ENCODE results near the gene ECHS1. TPM values are rescaled to one million over a fixed set of nuclear protein-coding genes. Genes with fewer than 3 reads are reported as not detected.

Gene ECHS1
- total and polyA plus RNA-seq, 7 donors = 83.2 to 151 (median 121) TPM

- DNase-seq (no peak), ATAC-seq (no peak)
- no peak overlapping the region for H3K4me3 ChIP-seq
- H3K9me3 ChIP-seq = peaks cover 23% of the 10 kb centered on the region
- H3K4me1 ChIP-seq = no peaks in the 10 kb centered on the region
- intact Hi-C loops (cut with DNase I) = no loop called here
- H3K27me3 ChIP-seq (ENCODE audit: insufficient read depth in 3 of 3, low read length in 2 of 3) = no peaks in the 10 kb centered on the region
- peaks cover 5 to 69% of the 10 kb centered on the region in 2 donors for H3K36me3 ChIP-seq (ENCODE audit: insufficient read depth in 1 of 2, low read depth in 1 of 2)
- H3K27ac ChIP-seq = no peak overlapping the region
- no peak for TF ChIP-seq CTCF (IDR thresholded peaks at IDR 0.05)
These were observed 39.2 kb upstream of the ECHS1 start for GRCh38 chr10:133412381-133412711.

GRCh38 chr10:133411523-133412380, 38.6 kb upstream of the ECHS1 start:
- no peak overlapping the region for H3K4me3 ChIP-seq
- H3K27me3 ChIP-seq (ENCODE audit: insufficient read depth in 3 of 3, low read length in 2 of 3) = no peaks in the 10 kb centered on the region
- intact Hi-C loops (cut with DNase I) = no loop called here
- no peak overlapping the region for H3K27ac ChIP-seq
- H3K9me3 ChIP-seq = peaks cover 23% of the 10 kb centered on the region
- DNase-seq = no peak
- no peak for ATAC-seq
- no peak for TF ChIP-seq CTCF (IDR thresholded peaks at IDR 0.05)
- no peaks in the 10 kb centered on the region for H3K4me1 ChIP-seq
- H3K36me3 ChIP-seq (ENCODE audit: insufficient read depth in 1 of 2, low read depth in 1 of 2) = peaks cover 5 to 75% of the 10 kb centered on the region in 2 donors
- WGBS, 3 donors = 97 to 99% (median 97%) methylated on average over 7 of the region's 7 CpGs

- TF ChIP-seq CTCF (IDR thresholded peaks at IDR 0.05) = no peak
- Histone ChIP-seq H3K4me1 (no peaks in the 10 kb centered on the region), H3K36me3 (ENCODE audit: insufficient read depth in 1 of 2, low read depth in 1 of 2) (peaks cover 11 to 97% of the 10 kb centered on the region in 2 donors), H3K27ac (no peak overlapping the region), H3K9me3 (peaks cover 2% of the 10 kb centered on the region), H3K4me3 (no peak overlapping the region), H3K27me3 (ENCODE audit: insufficient read depth in 3 of 3, low read length in 2 of 3) (no peaks in the 10 kb centered on the region)
- intact Hi-C loops (cut with DNase I) = no loop called here
- ATAC-seq = no peak
- WGBS, 3 donors = 90 to 96% (median 95%) methylated on average over 8 of the region's 8 CpGs
- DNase-seq = no peak
These were observed 32.8 kb upstream of the ECHS1 start for GRCh38 chr10:133405844-133406527.

DNA sequence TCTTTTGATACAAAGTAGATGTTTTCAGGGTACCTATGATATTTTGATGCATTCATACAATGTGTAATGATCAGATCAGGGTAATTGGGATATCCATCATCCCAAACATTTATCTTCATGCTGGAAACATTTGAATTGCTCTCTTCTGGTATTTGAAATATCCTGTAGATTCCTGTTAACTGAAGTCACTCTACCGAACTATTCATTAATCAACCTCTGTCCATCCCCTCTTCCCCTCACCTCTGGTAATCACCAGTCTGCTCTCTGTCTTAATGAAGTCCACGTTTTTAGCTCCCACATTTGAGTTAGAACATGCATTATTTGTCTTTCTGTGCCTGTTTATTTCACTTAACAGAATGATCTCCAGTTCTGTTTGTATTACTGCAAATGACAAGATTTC, 32.1 kb upstream of the ECHS1 start:
- no peak for TF ChIP-seq CTCF (IDR thresholded peaks at IDR 0.05)
- no peak overlapping the region for H3K4me3 ChIP-seq
- H3K27me3 ChIP-seq (ENCODE audit: insufficient read depth in 3 of 3, low read length in 2 of 3) = no peaks in the 10 kb centered on the region
- DNase-seq (no peak), ATAC-seq (no peak)
- intact Hi-C loops (cut with DNase I) = no loop called here
- peaks cover 11 to 97% of the 10 kb centered on the region in 2 donors for H3K36me3 ChIP-seq (ENCODE audit: insufficient read depth in 1 of 2, low read depth in 1 of 2)
- H3K9me3 ChIP-seq = no peaks in the 10 kb centered on the region
- no peaks in the 10 kb centered on the region for H3K4me1 ChIP-seq
- no peak overlapping the region for H3K27ac ChIP-seq
- 66 to 73% (median 67%) methylated on average over 2 of the region's 2 CpGs for WGBS, 3 donors
